ENCODE results near the gene COBL. TPM values are rescaled to one million over a fixed set of nuclear protein-coding genes. Genes with fewer than 3 reads are reported as not detected.
A peak's percentile ranks its signal among the peaks of the same experiment; 100 is the strongest.

The COBL gene
- total and polyA plus RNA-seq, 3 experiments from 2014 or later: not detected

GRCh38 chr7:51015581-51015980 is 301.0 kb downstream of the COBL start:
- no peaks in the 10 kb centered on the region for H3K9me3 ChIP-seq (ENCODE audit: low read length)
- H3K36me3 Mint-ChIP-seq: no peaks in the 10 kb centered on the region
- H3K27ac ChIP-seq (ENCODE audit: low read depth, low read length): no peak overlapping the region
- no peak overlapping the region for H3K4me3 Mint-ChIP-seq
- ChIA-PET CTCF (no interaction called here), POLR2A (no interaction called here)
- peaks cover 0 to 4% of the 10 kb centered on the region in 2 donors for H3K27me3 Mint-ChIP-seq
- no peak for DNase-seq
- H3K4me1 ChIP-seq (ENCODE audit: insufficient read depth, low read length): no peaks in the 10 kb centered on the region
- no peaks in the 10 kb centered on the region for H3K36me3 ChIP-seq (ENCODE audit: insufficient read depth, low read length)
- no peak overlapping the region for H3K4me3 ChIP-seq (ENCODE audit: low read length)
- H3K9me3 Mint-ChIP-seq: peaks cover 0 to 5% (median 0%) of the 10 kb centered on the region in 5 donors
- peak overlapping the region in 1 of 8 donors; percentile 6 for H3K27ac Mint-ChIP-seq
- H3K27me3 ChIP-seq (ENCODE audit: insufficient read depth, low read length, poor library complexity, severe bottlenecking): no peaks in the 10 kb centered on the region
- H3K4me1 Mint-ChIP-seq: no peaks in the 10 kb centered on the region

- no peak overlapping the region for H3K4me3 Mint-ChIP-seq
Measured at GRCh38 chr7:51014811-51015210, 301.8 kb downstream of the COBL start.

GRCh38 chr7:51013861-51014511 is 302.6 kb downstream of the COBL start:
- Histone ChIP-seq H3K4me3 (ENCODE audit: low read length) (no peak overlapping the region), H3K27me3 (ENCODE audit: insufficient read depth, low read length, poor library complexity, severe bottlenecking) (no peaks in the 10 kb centered on the region), H3K36me3 (ENCODE audit: insufficient read depth, low read length) (no peaks in the 10 kb centered on the region), H3K4me1 (ENCODE audit: insufficient read depth, low read length) (no peaks in the 10 kb centered on the region), H3K9me3 (ENCODE audit: low read length) (no peaks in the 10 kb centered on the region), H3K27ac (ENCODE audit: low read depth, low read length) (no peak overlapping the region)
- Mint-ChIP-seq H3K4me3 (no peak overlapping the region), H3K36me3 (no peaks in the 10 kb centered on the region), H3K27me3 (peaks cover 0 to 5% of the 10 kb centered on the region in 2 donors), H3K9me3 (peaks cover 0 to 5% (median 0%) of the 10 kb centered on the region in 5 donors), H3K27ac (no peak overlapping the region), H3K4me1 (no peaks in the 10 kb centered on the region)
- ChIA-PET POLR2A (no interaction called here), CTCF (no interaction called here)
- no peak for DNase-seq

More at GRCh38 chr7:51014811-51015210, 301.8 kb downstream of the COBL start:
- Mint-ChIP-seq H3K9me3 (peaks cover 0 to 5% (median 0%) of the 10 kb centered on the region in 5 donors), H3K27me3 (peaks cover 0 to 5% of the 10 kb centered on the region in 2 donors), H3K27ac (no peak overlapping the region), H3K4me1 (no peaks in the 10 kb centered on the region), H3K36me3 (no peaks in the 10 kb centered on the region)
- CTCF ChIA-PET: no interaction called here
- POLR2A ChIA-PET: no interaction called here
- no peaks in the 10 kb centered on the region for H3K36me3 ChIP-seq (ENCODE audit: insufficient read depth, low read length)
- no peak for DNase-seq
- no peaks in the 10 kb centered on the region for H3K27me3 ChIP-seq (ENCODE audit: insufficient read depth, low read length, poor library complexity, severe bottlenecking)
- H3K27ac ChIP-seq (ENCODE audit: low read depth, low read length): no peak overlapping the region
- no peak overlapping the region for H3K4me3 ChIP-seq (ENCODE audit: low read length)
- no peaks in the 10 kb centered on the region for H3K9me3 ChIP-seq (ENCODE audit: low read length)
- H3K4me1 ChIP-seq (ENCODE audit: insufficient read depth, low read length): no peaks in the 10 kb centered on the region

- Histone ChIP-seq H3K4me3 (ENCODE audit: low read length) (no peak overlapping the region), H3K27me3 (ENCODE audit: insufficient read depth, low read length, poor library complexity, severe bottlenecking) (no peaks in the 10 kb centered on the region), H3K9me3 (ENCODE audit: low read length) (no peaks in the 10 kb centered on the region), H3K4me1 (ENCODE audit: insufficient read depth, low read length) (no peaks in the 10 kb centered on the region), H3K27ac (ENCODE audit: low read depth, low read length) (no peak overlapping the region), H3K36me3 (ENCODE audit: insufficient read depth, low read length) (no peaks in the 10 kb centered on the region)
- Mint-ChIP-seq H3K27ac (no peak overlapping the region), H3K4me3 (no peak overlapping the region), H3K36me3 (no peaks in the 10 kb centered on the region), H3K4me1 (no peaks in the 10 kb centered on the region), H3K27me3 (peaks cover 0 to 7% of the 10 kb centered on the region in 2 donors), H3K9me3 (peaks cover 0 to 3% (median 0%) of the 10 kb centered on the region in 5 donors)
- CTCF ChIA-PET: no interaction called here
- no peak for DNase-seq
- POLR2A ChIA-PET: no interaction called here
Measured at GRCh38 chr7:51013218-51013786, 303.3 kb downstream of the COBL start.

GRCh38 chr7:51012569-51013217 is 303.9 kb downstream of the COBL start:
- no peaks in the 10 kb centered on the region for H3K4me1 Mint-ChIP-seq
- peaks cover 0 to 7% of the 10 kb centered on the region in 2 donors for H3K27me3 Mint-ChIP-seq
- no peak overlapping the region for H3K27ac ChIP-seq (ENCODE audit: low read depth, low read length)
- POLR2A ChIA-PET: no interaction called here
- H3K4me3 Mint-ChIP-seq: no peak overlapping the region
- no peaks in the 10 kb centered on the region for H3K36me3 ChIP-seq (ENCODE audit: insufficient read depth, low read length)
- CTCF ChIA-PET: no interaction called here
- peaks cover 0 to 2% (median 0%) of the 10 kb centered on the region in 5 donors for H3K9me3 Mint-ChIP-seq
- H3K27ac Mint-ChIP-seq: no peak overlapping the region
- no peak overlapping the region for H3K4me3 ChIP-seq (ENCODE audit: low read length)
- H3K36me3 Mint-ChIP-seq: no peaks in the 10 kb centered on the region
- no peak for DNase-seq
- H3K4me1 ChIP-seq (ENCODE audit: insufficient read depth, low read length): no peaks in the 10 kb centered on the region
- H3K27me3 ChIP-seq (ENCODE audit: insufficient read depth, low read length, poor library complexity, severe bottlenecking): no peaks in the 10 kb centered on the region
- H3K9me3 ChIP-seq (ENCODE audit: low read length): no peaks in the 10 kb centered on the region

GRCh38 chr7:51011710-51012350 is 304.8 kb downstream of the COBL start:
- H3K4me3 Mint-ChIP-seq: no peak overlapping the region
- no peak overlapping the region for H3K4me3 ChIP-seq (ENCODE audit: low read length)
- no peak overlapping the region for H3K27ac Mint-ChIP-seq
- H3K9me3 Mint-ChIP-seq: peaks cover 0 to 2% (median 0%) of the 10 kb centered on the region in 5 donors
- no peaks in the 10 kb centered on the region for H3K4me1 ChIP-seq (ENCODE audit: insufficient read depth, low read length)
- H3K27me3 ChIP-seq (ENCODE audit: insufficient read depth, low read length, poor library complexity, severe bottlenecking): no peaks in the 10 kb centered on the region
- H3K36me3 Mint-ChIP-seq: no peaks in the 10 kb centered on the region
- H3K27me3 Mint-ChIP-seq: peaks cover 0 to 7% of the 10 kb centered on the region in 2 donors
- no peaks in the 10 kb centered on the region for H3K4me1 Mint-ChIP-seq
- no peaks in the 10 kb centered on the region for H3K36me3 ChIP-seq (ENCODE audit: insufficient read depth, low read length)
- POLR2A ChIA-PET: no interaction called here
- CTCF ChIA-PET: no interaction called here
- H3K27ac ChIP-seq (ENCODE audit: low read depth, low read length): no peak overlapping the region
- no peaks in the 10 kb centered on the region for H3K9me3 ChIP-seq (ENCODE audit: low read length)
- DNase-seq: no peak

GRCh38 chr7:51010534-51010933 is 306.1 kb downstream of the COBL start:
- Mint-ChIP-seq H3K27ac (no peak overlapping the region), H3K4me3 (no peak overlapping the region), H3K9me3 (peaks cover 0 to 2% (median 0%) of the 10 kb centered on the region in 5 donors), H3K36me3 (no peaks in the 10 kb centered on the region), H3K27me3 (peaks cover 0 to 7% of the 10 kb centered on the region in 2 donors), H3K4me1 (no peaks in the 10 kb centered on the region)
- Histone ChIP-seq H3K36me3 (ENCODE audit: insufficient read depth, low read length) (no peaks in the 10 kb centered on the region), H3K4me1 (ENCODE audit: insufficient read depth, low read length) (no peaks in the 10 kb centered on the region), H3K9me3 (ENCODE audit: low read length) (no peaks in the 10 kb centered on the region), H3K27ac (ENCODE audit: low read depth, low read length) (no peak overlapping the region), H3K27me3 (ENCODE audit: insufficient read depth, low read length, poor library complexity, severe bottlenecking) (no peaks in the 10 kb centered on the region), H3K4me3 (ENCODE audit: low read length) (no peak overlapping the region)
- DNase-seq: no peak
- ChIA-PET CTCF (no interaction called here), POLR2A (no interaction called here)
